GM13976 (cell line): Measurements from ENCODE around the gene NPHP1.

Experiments used
- DNase-seq: peaks from one replicate; pipeline ENCODE4 v3.0.0; 2012; ENCODE audit warnings: low spot score
- in situ Hi-C: fragments of 300-500 bp; cut with MboI; formaldehyde crosslinking; loops from one replicate; pipeline ENCODE4 v1.12.0; 2022; ENCODE audit warnings: low sequenced_read_pairs, mixed read lengths, inconsistent platforms; ENCODE audit not compliant: unreplicated experiment
- TF ChIP-seq, protein P1 (sequence below): IDR thresholded peaks from 2 replicates; pipeline ENCODE4 v1.5.1; 2012; ENCODE audit warnings: borderline replicate concordance, mild to moderate bottlenecking; ENCODE audit not compliant: insufficient read depth; ENCODE audit errors: extremely low read depth, missing control alignments, control extremely low read depth

Gene NPHP1

DNA sequence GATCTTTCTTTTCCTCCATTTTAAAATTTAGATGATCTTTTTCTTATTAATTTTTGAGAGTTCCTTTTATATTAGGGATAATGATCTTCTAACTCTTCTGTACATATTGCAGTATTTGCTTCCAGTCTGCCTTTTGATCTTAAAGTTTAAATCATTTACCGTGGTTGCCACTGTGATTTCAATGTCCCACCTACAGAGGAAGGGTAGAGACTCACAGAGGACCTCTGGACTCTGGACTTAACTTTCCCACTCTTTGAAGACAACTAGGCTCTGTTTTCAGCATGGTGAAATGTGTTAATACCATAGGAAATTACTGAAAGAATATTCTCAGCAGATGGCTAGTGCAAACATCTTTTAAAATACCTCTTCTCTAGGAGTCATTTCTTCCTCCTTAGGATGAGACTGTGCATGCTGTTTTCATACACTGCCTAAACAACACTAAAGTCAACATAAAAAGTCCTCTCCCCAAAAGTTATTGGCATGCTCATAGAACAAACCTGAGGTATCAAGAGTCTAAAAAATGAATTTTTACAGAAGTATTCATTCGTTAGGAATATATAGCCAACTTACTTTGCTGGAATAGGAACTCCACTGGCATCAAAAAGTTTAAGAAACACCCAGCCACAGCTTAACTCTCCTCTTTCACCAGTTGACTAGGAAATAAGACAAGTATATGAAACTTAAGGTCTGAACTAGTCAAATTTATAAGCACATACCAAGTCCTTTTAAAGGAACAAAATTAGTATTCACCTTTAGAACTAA is 58.4 kb downstream of the NPHP1 start:
- no peak for DNase-seq
- TF ChIP-seq, protein P1, sequence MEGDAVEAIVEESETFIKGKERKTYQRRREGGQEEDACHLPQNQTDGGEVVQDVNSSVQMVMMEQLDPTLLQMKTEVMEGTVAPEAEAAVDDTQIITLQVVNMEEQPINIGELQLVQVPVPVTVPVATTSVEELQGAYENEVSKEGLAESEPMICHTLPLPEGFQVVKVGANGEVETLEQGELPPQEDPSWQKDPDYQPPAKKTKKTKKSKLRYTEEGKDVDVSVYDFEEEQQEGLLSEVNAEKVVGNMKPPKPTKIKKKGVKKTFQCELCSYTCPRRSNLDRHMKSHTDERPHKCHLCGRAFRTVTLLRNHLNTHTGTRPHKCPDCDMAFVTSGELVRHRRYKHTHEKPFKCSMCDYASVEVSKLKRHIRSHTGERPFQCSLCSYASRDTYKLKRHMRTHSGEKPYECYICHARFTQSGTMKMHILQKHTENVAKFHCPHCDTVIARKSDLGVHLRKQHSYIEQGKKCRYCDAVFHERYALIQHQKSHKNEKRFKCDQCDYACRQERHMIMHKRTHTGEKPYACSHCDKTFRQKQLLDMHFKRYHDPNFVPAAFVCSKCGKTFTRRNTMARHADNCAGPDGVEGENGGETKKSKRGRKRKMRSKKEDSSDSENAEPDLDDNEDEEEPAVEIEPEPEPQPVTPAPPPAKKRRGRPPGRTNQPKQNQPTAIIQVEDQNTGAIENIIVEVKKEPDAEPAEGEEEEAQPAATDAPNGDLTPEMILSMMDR = no peak
- in situ Hi-C loops = no loop called here

DNA sequence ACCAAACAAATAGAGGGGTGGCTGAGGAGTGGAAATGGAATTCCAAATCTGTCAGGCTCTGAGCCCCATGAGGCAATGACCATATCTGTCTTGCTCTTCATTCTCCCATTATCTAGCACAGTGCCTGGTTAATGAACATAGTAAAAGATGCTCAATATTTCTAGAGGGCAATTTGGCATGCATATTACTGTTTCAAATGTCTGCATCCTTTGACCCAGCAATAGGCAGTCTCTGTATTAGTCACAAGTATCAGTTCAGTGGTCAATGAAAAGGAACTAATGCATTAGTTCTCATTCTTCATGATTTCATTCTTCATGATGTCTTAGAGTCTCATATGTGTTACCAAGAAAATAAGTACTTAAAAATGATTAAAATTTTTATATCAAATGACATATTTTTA is 60.8 kb downstream of the NPHP1 start:
- TF ChIP-seq, protein P1 = no peak
- DNase-seq = no peak
- in situ Hi-C loops = no loop called here

DNA sequence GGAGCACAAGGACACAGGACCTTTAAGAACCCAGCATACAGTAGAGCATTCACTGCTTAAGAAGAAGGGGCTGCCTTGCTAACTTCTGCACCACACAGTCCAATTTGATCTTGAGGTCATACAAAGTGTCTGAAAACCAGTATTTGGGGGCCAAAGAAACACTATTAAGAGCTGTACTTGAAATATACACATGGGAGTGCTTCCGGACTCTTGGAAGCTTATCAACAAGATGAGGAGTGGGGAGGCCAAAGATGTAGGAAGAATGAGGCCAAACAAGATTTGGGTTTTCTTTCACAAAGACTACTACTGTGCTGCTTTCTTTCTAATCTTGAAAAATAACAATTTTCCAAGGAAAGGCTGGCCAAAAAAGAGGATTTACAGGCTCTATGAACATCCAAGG is 64.4 kb downstream of the NPHP1 start:
- in situ Hi-C loops = no loop called here
- TF ChIP-seq, protein P1 = no peak
- DNase-seq = no peak

DNA sequence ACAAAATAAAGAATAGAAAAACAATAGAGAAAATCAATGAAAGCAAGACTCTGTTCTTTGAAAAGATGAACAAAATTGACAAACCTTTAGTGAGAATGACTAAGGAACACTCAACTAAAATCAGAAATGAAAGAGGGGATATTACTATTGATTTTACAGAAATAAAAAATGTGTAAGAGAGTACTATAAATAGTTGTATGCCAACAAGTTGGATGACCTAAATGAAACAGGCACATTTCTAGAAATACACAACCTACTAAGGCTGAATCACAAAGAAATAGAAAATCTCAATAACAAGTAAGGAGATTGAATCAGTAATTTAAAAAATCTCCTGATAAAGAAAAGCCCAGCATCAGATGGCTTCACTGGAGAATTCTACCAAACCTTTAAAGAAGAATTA is 70.8 kb downstream of the NPHP1 start:
- TF ChIP-seq, protein P1 = no peak
- no peak for DNase-seq
- in situ Hi-C loops = no loop called here

DNA sequence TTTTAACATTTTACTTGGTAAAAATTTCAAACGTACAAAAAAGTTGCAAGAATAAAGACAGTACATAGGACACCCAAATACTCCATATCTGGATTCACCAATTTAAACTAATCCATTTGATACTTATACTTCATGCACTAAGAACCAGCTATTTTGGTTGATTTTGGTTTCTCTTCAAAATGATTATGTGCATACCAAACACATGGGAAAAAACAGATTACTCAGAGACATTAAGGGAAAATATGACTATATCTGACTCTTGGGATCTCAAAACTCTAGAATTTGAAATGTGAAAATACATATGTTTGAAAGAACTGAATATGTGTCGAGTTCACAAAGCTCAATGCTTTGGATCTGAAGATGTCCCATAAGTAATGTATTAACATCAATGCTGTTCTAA is 73.6 kb downstream of the NPHP1 start:
- in situ Hi-C loops = no loop called here
- TF ChIP-seq, protein P1 = no peak
- no peak for DNase-seq

DNA sequence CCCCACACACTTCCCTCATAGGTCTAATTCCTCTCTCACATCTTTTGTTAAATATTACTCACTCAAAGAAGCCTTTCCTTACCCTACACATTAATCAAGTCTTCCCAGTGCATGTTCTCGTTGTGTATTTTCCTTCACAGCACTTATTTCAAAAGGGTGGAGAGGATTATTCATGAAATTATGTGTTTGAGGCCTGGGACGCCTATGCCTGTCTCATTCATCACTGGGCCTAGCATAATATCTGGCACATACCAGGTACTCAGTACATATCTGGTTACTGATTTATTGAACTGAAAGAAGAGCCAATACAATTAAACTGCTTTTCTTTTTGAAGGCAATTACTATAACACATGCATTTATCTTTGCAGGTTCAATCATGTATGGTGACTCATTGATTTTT is 74.1 kb downstream of the NPHP1 start:
- TF ChIP-seq, protein P1 = no peak
- in situ Hi-C loops = no loop called here
- DNase-seq = no peak
